ENCODE measurements around the gene ADORA1. TPM values are rescaled to one million over a fixed set of nuclear protein-coding genes. Genes with fewer than 3 reads are reported as not detected.

ADORA1 gene
- total RNA-seq, 2 experiments from 2014 or later: not detected

DNA sequence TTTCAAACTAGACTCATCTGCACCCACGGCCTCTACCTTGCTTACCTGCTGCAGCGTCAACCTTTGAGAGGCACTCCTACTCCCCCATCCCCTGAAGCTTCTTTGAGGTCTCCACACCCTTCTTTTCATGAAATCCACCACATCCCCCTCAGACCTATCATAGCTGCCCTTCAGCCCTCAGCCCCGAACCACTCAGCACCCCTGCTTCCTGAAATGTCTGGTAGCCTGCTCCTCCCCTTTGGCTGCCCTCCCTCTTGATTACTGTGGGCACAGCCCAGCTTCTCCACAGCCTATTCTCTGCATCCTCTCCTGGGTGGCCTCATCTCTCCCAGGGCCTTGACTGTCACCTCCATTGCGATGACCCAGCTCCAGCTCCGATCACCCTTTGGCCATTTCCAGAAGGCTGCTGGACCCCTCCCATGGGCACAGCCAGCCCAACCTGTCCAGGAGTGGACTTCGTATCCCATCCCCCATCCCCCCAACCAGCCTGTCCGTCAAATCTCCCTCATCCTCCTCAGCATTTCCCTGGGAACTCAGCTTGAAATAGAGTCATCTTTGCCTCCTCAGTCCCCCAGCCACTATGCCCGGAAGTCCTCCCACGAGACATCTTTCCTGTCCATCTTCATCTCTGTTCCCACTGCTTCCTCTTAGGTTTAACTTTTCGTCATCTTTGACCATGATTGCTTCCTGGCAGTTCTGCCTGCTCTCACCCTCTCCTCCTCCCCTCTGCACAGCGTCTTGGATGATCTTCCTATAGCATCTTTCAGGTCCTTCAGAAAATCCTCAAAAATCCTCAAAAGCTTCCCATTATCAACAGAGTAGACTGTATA lies 6.1 kb upstream of the ADORA1 start:
- Mint-ChIP-seq H3K4me3 (no peak overlapping the region), H3K9me3 (no peaks in the 10 kb centered on the region), H3K36me3 (ENCODE audit: low read depth) (no peaks in the 10 kb centered on the region), H3K27me3 (peaks cover 41% of the 10 kb centered on the region), H3K4me1 (ENCODE audit: low read depth) (no peaks in the 10 kb centered on the region), H3K27ac (no peak overlapping the region)
- CTCF ChIA-PET: interaction anchor here (0.8 to 1.7 kb wide), 4 partner anchors 51 to 146 kb away, joined by 3 to 7 read pairs (median 4); no protein-coding TSS in a partner anchor
- DNase-seq (no peak), ATAC-seq (no peak)
- intact Hi-C loops (cut with micrococcal nuclease): no loop called here
- TF ChIP-seq, protein P1, sequence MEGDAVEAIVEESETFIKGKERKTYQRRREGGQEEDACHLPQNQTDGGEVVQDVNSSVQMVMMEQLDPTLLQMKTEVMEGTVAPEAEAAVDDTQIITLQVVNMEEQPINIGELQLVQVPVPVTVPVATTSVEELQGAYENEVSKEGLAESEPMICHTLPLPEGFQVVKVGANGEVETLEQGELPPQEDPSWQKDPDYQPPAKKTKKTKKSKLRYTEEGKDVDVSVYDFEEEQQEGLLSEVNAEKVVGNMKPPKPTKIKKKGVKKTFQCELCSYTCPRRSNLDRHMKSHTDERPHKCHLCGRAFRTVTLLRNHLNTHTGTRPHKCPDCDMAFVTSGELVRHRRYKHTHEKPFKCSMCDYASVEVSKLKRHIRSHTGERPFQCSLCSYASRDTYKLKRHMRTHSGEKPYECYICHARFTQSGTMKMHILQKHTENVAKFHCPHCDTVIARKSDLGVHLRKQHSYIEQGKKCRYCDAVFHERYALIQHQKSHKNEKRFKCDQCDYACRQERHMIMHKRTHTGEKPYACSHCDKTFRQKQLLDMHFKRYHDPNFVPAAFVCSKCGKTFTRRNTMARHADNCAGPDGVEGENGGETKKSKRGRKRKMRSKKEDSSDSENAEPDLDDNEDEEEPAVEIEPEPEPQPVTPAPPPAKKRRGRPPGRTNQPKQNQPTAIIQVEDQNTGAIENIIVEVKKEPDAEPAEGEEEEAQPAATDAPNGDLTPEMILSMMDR (IDR thresholded peaks at IDR 0.05): no peak
- POLR2A ChIA-PET: no interaction called here

DNA sequence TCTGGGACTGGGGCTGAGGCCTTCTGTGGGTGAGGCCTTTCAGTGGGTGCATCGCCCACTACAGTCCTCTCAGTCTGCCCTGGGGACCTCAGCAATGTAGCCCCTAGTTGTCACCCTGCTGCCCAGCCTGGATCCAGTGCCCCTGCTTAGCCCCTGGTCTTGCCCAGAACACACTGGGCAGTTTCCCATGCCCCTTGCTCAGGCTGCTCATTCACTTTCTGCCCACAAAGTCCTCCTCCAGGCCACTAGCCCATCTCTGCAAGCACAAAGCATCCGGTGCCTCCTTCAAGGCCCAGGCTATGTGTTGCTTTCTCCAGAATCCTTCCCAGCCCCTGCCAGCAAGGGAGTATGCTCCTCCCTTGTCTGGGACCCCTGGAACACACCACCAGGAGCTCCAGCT lies 5.4 kb upstream of the ADORA1 start:
- DNase-seq: no peak
- Mint-ChIP-seq H3K4me1 (ENCODE audit: low read depth) (peaks cover 2% of the 10 kb centered on the region), H3K27ac (no peak overlapping the region), H3K27me3 (peaks cover 43% of the 10 kb centered on the region), H3K36me3 (ENCODE audit: low read depth) (no peaks in the 10 kb centered on the region), H3K4me3 (no peak overlapping the region), H3K9me3 (no peaks in the 10 kb centered on the region)
- TF ChIP-seq, protein P1 (IDR thresholded peaks at IDR 0.05): no peak
- no peak for ATAC-seq
- POLR2A ChIA-PET: no interaction called here
- CTCF ChIA-PET: interaction anchor here (1.7 kb wide), 1 partner anchor 50 kb away, joined by 7 read pairs; no protein-coding TSS in a partner anchor
- intact Hi-C loops (cut with micrococcal nuclease): no loop called here

DNA sequence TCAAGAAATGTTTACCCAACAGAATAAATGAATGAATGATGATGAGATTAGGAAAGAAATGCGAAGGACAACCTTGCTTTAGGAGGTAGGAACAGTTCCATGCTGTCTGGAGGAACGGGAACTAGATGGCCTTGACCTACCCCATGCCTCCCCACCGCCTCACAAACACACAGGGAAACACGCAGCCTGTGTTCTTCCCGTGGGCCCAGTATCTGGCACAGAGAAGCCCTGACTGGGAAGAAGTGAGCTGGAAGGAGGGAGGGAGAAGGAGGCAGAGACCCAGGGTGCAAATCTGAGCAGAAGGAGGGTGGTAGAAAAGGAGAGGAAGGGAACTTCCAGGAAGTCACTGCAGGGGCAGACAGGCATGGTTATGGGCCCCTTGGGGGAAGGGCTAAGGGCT lies 3.5 kb upstream of the ADORA1 start:
- Mint-ChIP-seq H3K9me3 (no peaks in the 10 kb centered on the region), H3K4me3 (no peak overlapping the region), H3K27me3 (peaks cover 45% of the 10 kb centered on the region), H3K4me1 (ENCODE audit: low read depth) (peaks cover 4% of the 10 kb centered on the region), H3K27ac (no peak overlapping the region), H3K36me3 (ENCODE audit: low read depth) (no peaks in the 10 kb centered on the region)
- intact Hi-C loops (cut with micrococcal nuclease): no loop called here
- ATAC-seq: no peak
- ChIA-PET POLR2A (no interaction called here), CTCF (interaction anchor here (0.9 kb wide), 1 partner anchor 92 kb away, joined by 3 read pairs; no protein-coding TSS in a partner anchor)
- DNase-seq: no peak
- TF ChIP-seq, protein P1 (IDR thresholded peaks at IDR 0.05): no peak

DNA sequence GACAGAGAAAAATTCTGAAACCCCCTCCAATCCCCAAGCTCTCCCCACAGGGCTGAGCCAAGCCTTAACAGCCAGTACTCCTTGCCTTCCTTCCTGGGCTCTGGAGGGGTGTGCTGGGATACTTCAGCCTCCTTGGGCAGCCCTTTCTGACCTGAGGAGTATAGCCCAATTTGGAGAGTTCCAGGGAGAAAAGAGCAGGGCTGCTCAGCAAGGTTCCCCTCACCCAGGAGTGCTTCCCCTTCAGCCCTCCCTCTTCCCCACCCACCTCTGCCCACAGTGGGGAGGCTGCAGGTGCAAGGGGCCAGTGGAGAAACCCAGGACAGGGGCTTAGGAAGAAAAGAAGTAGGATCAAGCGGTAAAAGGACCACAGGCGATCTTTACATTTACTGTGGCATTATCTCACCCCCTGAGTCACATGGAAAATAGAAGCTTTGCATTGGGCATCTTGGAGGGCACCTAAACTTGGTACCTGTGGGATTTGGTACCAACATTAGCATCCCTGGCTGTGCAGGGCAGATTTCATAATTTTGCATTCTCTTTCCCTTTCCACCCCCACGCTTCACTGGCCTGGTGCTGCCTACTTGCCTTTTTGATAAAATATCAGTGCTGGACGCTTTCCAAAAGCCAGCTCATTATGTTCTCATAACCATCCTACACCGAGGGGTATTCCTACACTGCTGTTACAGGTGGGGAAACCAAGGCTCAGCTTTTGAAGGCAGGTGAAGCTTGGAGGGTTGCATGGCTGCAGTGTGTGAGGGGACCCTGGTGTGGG lies 2.8 kb upstream of the ADORA1 start:
- H3K9me3 Mint-ChIP-seq: no peaks in the 10 kb centered on the region
- intact Hi-C loops (cut with micrococcal nuclease): no loop called here
- no peaks in the 10 kb centered on the region for H3K36me3 Mint-ChIP-seq (ENCODE audit: low read depth)
- H3K4me3 Mint-ChIP-seq: no peak overlapping the region
- DNase-seq: no peak
- H3K27ac Mint-ChIP-seq: no peak overlapping the region
- peaks cover 4% of the 10 kb centered on the region for H3K4me1 Mint-ChIP-seq (ENCODE audit: low read depth)
- CTCF ChIA-PET: interaction anchor here (0.7 kb wide), 1 partner anchor 145 kb away, joined by 3 read pairs; no protein-coding TSS in a partner anchor
- H3K27me3 Mint-ChIP-seq: peaks cover 49% of the 10 kb centered on the region
- TF ChIP-seq, protein P1 (IDR thresholded peaks at IDR 0.05): no peak
- ATAC-seq: no peak
- POLR2A ChIA-PET: no interaction called here

Measured in activated CD8-positive, alpha-beta T cell treated with anti-CD3 and anti-CD28 coated beads for 36 hours (primary cell).